ENCODE measurements around the gene TBX21.
A peak's percentile ranks its signal among the peaks of the same experiment; 100 is the strongest.

TBX21 gene

GRCh38 chr17:47774987-47775580 is 42.0 kb downstream of the TBX21 start:
- DNase-seq (ENCODE audit: low spot score): no peak

GRCh38 chr17:47776330-47777197 is 43.5 kb downstream of the TBX21 start:
- DNase-seq (ENCODE audit: low spot score): peak; percentile 58

- no peak for DNase-seq (ENCODE audit: low spot score)
Observed at GRCh38 chr17:47778184-47778635, 45.2 kb downstream of the TBX21 start.

GRCh38 chr17:47781397-47781796 is 48.4 kb downstream of the TBX21 start:
- DNase-seq (ENCODE audit: low spot score): no peak

GRCh38 chr17:47785538-47786123 is 52.6 kb downstream of the TBX21 start:
- no peak for DNase-seq (ENCODE audit: low spot score)

- DNase-seq (ENCODE audit: low spot score): peak; percentile 33
Observed at GRCh38 chr17:47789611-47790561, 56.9 kb downstream of the TBX21 start.

GRCh38 chr17:47791025-47791424 is 58.0 kb downstream of the TBX21 start:
- no peak for DNase-seq (ENCODE audit: low spot score)

- DNase-seq (ENCODE audit: low spot score): no peak
Observed at GRCh38 chr17:47792457-47792856, 59.4 kb downstream of the TBX21 start.

- DNase-seq (ENCODE audit: low spot score): no peak
Observed at GRCh38 chr17:47792979-47793378, 59.9 kb downstream of the TBX21 start.
